HCT116 (cell line): ENCODE results near the gene TSPAN6.

Source experiments
- CEBPB ChIP-seq: IDR thresholded peaks from 2 replicates; pipeline ENCODE4 v1.6.1; 2012; ENCODE audit warnings: low read depth
- CTCF ChIP-seq, 3 experiments: fragments of 200-600 bp in 1 of 3; sonication (generic) in 1 of 3; IDR thresholded peaks in 2 of 3; conservative IDR thresholded peaks in 1 of 3; 2 replicates each; pipeline ENCODE4 v1.5.1; 2012 to 2017; ENCODE audit warnings: low read depth in 2 of 3, low read length in 2 of 3, antibody characterized with exemption in 1 of 3, borderline replicate concordance in 1 of 3, control low read depth in 1 of 3, mild to moderate bottlenecking in 1 of 3, mixed read lengths in 1 of 3, mixed run types in 1 of 3, moderate library complexity in 1 of 3; ENCODE audit not compliant: insufficient read depth in 1 of 3
- REST ChIP-seq: IDR thresholded peaks from 2 replicates; pipeline ENCODE4 v1.6.1; 2012; ENCODE audit warnings: low read depth
- SRF ChIP-seq: IDR thresholded peaks from 2 replicates; pipeline ENCODE4 v1.6.1; 2012; ENCODE audit warnings: low read depth
- ZNF274 ChIP-seq: fragments of 200-500 bp; sonication (Bioruptor generic); IDR thresholded peaks from 2 replicates; pipeline ENCODE4 v1.6.1; 2014; ENCODE audit warnings: mild to moderate bottlenecking, low read depth, low read length, inconsistent platforms

DNA sequence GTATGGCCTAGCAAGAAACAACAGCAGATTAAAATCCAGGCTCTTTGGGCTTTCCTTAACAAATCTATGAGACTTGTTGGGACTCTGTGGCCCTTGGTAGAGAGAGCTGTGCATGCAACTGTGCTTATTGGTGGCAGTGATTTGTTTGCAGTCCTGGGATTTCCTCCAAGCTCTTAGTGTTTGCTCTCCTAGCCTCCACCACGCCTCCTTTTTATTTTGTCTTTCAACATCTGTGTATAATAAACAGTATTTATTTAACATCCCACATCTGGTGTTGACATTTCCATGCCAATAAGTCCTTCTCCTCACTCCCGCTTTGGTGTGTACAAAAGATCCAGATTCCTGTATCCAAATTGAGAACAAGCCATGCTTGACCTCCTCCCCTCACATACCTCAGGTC, 48.7 kb downstream of the TSPAN6 start:
- no peak for TF ChIP-seq CEBPB
- no peak for TF ChIP-seq CTCF (IDR thresholded peaks at IDR 0.05 in 2 of 3, conservative IDR thresholded peaks at IDR 0.05 in 1 of 3; ENCODE audit: borderline replicate concordance in 1 of 3, insufficient read depth in 1 of 3, low read depth in 2 of 3, low read length in 2 of 3)
- no peak for TF ChIP-seq REST
- no peak for TF ChIP-seq ZNF274
- no peak for TF ChIP-seq SRF
